SK-N-SH treated with all-trans-retinoic acid at 6 μM for 48 hours (cell line): ENCODE data around the gene PURA.

Experiments
- ARNTL ChIP-seq: fragments of 450-650 bp; formaldehyde crosslinking; IDR thresholded peaks from 2 replicates; pipeline ENCODE4 v1.5.0; 2020; ENCODE audit warnings: low read depth, mild to moderate bottlenecking, moderate library complexity, borderline replicate concordance
- ESRRG ChIP-seq: fragments of 250-450 bp; sonication (Bioruptor Pico); IDR thresholded peaks from 2 replicates; pipeline ENCODE4 v1.6.1; 2021; ENCODE audit warnings: mild to moderate bottlenecking
- ISL1 ChIP-seq: fragments of 250-450 bp; sonication (Bioruptor Pico); IDR thresholded peaks from 2 replicates; pipeline ENCODE4 v2.1.2; 2022; ENCODE audit warnings: mild to moderate bottlenecking, moderate library complexity
- OSR1 ChIP-seq: fragments of 250-450 bp; sonication (Bioruptor Pico); IDR thresholded peaks from 2 replicates; pipeline ENCODE4 v1.8.0; 2022; ENCODE audit warnings: moderate library complexity, mild to moderate bottlenecking, inconsistent platforms
- ZC3H10 ChIP-seq: fragments of 250-450 bp; sonication (Bioruptor Pico); IDR thresholded peaks from 2 replicates; pipeline ENCODE4 v1.5.1; 2021; ENCODE audit warnings: mild to moderate bottlenecking, moderate library complexity
- ZNF565 ChIP-seq: fragments of 450-650 bp; formaldehyde crosslinking; conservative IDR thresholded peaks from 2 replicates; pipeline ENCODE4 v1.5.0; 2020; ENCODE audit warnings: low read depth, mild to moderate bottlenecking, moderate library complexity
- TF ChIP-seq, protein P1 (sequence below): fragments of 250-450 bp; sonication (Bioruptor Pico); IDR thresholded peaks from 2 replicates; pipeline ENCODE4 v1.5.1; 2020; ENCODE audit warnings: low read depth, mild to moderate bottlenecking, moderate library complexity
- TF ChIP-seq, protein P2 (sequence below): fragments of 250-450 bp; sonication (Bioruptor Pico); IDR thresholded peaks from 2 replicates; pipeline ENCODE4 v1.5.0; 2020; ENCODE audit warnings: mild to moderate bottlenecking, moderate library complexity
- TF ChIP-seq, protein P3 (sequence below): fragments of 250-450 bp; sonication (Bioruptor Pico); IDR thresholded peaks from 2 replicates; pipeline ENCODE4 v1.5.1; 2021; ENCODE audit warnings: mild to moderate bottlenecking, moderate library complexity

DNA sequence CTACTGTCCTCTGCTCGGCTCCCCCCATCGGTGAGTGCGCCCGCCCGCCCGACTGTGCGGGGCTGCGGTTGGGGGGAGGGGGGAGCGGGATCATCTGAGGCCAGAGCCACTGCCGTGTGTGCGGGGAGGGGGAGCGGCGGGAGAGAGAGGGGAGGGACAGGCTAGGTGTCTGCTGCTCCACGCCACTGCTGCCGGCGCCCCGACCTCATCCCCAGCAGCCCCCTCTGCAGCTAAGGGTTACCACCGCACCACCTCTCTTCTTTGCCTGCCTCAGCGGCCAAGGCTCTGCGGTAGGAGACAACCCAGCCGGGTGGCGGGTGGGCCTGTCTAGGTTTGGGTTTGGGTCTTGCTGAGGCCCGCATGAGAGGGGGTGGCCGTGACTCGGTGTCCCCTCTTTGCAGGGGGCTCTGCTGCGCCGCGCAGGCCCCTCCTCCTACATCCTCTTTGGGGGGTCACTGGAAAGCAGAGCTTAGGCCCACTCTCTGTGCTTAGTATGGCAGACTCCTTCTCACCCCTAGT lies 670 bp upstream of the PURA start:
- TF ChIP-seq, protein P1, sequence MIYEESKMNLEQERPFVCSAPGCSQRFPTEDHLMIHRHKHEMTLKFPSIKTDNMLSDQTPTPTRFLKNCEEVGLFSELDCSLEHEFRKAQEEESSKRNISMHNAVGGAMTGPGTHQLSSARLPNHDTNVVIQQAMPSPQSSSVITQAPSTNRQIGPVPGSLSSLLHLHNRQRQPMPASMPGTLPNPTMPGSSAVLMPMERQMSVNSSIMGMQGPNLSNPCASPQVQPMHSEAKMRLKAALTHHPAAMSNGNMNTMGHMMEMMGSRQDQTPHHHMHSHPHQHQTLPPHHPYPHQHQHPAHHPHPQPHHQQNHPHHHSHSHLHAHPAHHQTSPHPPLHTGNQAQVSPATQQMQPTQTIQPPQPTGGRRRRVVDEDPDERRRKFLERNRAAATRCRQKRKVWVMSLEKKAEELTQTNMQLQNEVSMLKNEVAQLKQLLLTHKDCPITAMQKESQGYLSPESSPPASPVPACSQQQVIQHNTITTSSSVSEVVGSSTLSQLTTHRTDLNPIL = no peak
- TF ChIP-seq ZC3H10 (CRISPR knock-in tag) (no peak), ARNTL (CRISPR knock-in tag) (no peak), ZNF565 (no peak), OSR1 (no peak), ISL1 (CRISPR knock-in tag) (no peak), ESRRG (CRISPR knock-in tag) (no peak)
- TF ChIP-seq, protein P2, sequence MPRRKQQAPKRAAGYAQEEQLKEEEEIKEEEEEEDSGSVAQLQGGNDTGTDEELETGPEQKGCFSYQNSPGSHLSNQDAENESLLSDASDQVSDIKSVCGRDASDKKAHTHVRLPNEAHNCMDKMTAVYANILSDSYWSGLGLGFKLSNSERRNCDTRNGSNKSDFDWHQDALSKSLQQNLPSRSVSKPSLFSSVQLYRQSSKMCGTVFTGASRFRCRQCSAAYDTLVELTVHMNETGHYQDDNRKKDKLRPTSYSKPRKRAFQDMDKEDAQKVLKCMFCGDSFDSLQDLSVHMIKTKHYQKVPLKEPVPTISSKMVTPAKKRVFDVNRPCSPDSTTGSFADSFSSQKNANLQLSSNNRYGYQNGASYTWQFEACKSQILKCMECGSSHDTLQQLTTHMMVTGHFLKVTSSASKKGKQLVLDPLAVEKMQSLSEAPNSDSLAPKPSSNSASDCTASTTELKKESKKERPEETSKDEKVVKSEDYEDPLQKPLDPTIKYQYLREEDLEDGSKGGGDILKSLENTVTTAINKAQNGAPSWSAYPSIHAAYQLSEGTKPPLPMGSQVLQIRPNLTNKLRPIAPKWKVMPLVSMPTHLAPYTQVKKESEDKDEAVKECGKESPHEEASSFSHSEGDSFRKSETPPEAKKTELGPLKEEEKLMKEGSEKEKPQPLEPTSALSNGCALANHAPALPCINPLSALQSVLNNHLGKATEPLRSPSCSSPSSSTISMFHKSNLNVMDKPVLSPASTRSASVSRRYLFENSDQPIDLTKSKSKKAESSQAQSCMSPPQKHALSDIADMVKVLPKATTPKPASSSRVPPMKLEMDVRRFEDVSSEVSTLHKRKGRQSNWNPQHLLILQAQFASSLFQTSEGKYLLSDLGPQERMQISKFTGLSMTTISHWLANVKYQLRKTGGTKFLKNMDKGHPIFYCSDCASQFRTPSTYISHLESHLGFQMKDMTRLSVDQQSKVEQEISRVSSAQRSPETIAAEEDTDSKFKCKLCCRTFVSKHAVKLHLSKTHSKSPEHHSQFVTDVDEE = no peak
- TF ChIP-seq, protein P3, sequence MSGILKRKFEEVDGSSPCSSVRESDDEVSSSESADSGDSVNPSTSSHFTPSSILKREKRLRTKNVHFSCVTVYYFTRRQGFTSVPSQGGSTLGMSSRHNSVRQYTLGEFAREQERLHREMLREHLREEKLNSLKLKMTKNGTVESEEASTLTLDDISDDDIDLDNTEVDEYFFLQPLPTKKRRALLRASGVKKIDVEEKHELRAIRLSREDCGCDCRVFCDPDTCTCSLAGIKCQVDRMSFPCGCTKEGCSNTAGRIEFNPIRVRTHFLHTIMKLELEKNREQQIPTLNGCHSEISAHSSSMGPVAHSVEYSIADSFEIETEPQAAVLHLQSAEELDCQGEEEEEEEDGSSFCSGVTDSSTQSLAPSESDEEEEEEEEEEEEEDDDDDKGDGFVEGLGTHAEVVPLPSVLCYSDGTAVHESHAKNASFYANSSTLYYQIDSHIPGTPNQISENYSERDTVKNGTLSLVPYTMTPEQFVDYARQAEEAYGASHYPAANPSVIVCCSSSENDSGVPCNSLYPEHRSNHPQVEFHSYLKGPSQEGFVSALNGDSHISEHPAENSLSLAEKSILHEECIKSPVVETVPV = no peak
